Stomach (tissue), 9 donors: ENCODE measurements around the gene CHERP. TPM values are rescaled to one million over a fixed set of nuclear protein-coding genes. Genes with fewer than 3 reads are reported as not detected.

ENCODE experiments used
- DNase-seq, 2 donors: peaks; one replicate each; pipeline versions ENCODE4 v3.0.0 to v3.0.0-alpha.2; 2013 to 2019
- H3K27ac ChIP-seq, 5 donors: fragments of 200-600 bp in 4 of 5; sonication (generic) in 4 of 5; one replicate each; pipeline ENCODE4 v1.5.1; 2013 to 2019; ENCODE audit warnings: mild to moderate bottlenecking in 1 of 5, moderate library complexity in 1 of 5
- H3K27me3 ChIP-seq, 3 donors: fragments of 200-600 bp; sonication (generic); one replicate each; pipeline ENCODE4 v1.5.1; 2017 to 2019; ENCODE audit warnings: mixed run types in 1 of 3
- H3K36me3 ChIP-seq, 4 donors: fragments of 200-600 bp; sonication (generic); 1 replicate in 3 of 4; 2 replicates in 1 of 4; pipeline ENCODE4 v1.5.1; 2016 to 2019
- H3K4me1 ChIP-seq, 4 donors: fragments of 200-600 bp; sonication (generic); one replicate each; pipeline ENCODE4 v1.5.1; 2016 to 2019
- H3K4me3 ChIP-seq, 4 donors: fragments of 200-600 bp; sonication (generic) in 3 of 4; one replicate each; pipeline ENCODE4 v1.5.1; 2016 to 2019; ENCODE audit warnings: mild to moderate bottlenecking in 1 of 4
- H3K9me3 ChIP-seq, 4 donors: fragments of 200-600 bp; sonication (generic); one replicate each; pipeline ENCODE4 v1.5.1; 2016 to 2019
- EP300 ChIP-seq: sonication (generic); formaldehyde crosslinking; IDR thresholded peaks from one replicate; pipeline ENCODE4 v1.6.1; 2017; ENCODE audit warnings: antibody characterized with exemption
- POLR2A ChIP-seq, 4 donors: fragments of 450-650 bp; IDR thresholded peaks; one replicate each; pipeline ENCODE4 v1.6.1; 2016; ENCODE audit warnings: antibody characterized with exemption in 4 of 4, control low read depth in 2 of 4, mild to moderate bottlenecking in 1 of 4, moderate library complexity in 1 of 4
- POLR2AphosphoS5 ChIP-seq, 3 donors: sonication (generic); formaldehyde crosslinking; IDR thresholded peaks; one replicate each; pipeline ENCODE4 v1.6.1; 2016; ENCODE audit warnings: antibody characterized with exemption in 3 of 3
- WGBS, 5 donors: extraction: QIAGEN DNeasy Blood & Tissue Kit in 3 of 5; methylation state at CpG; one replicate each; pipeline versions ENCODE4 v1.1.5 to v1.1.7; 2013 to 2018; 5-methylcytosine and 5-hydroxymethylcytosine counted together
- intact Hi-C: fragments of 100-400 bp; cut with DNase I; formaldehyde crosslinking; loops from one replicate; pipeline ENCODE4 v1.15.1; 2023; ENCODE audit warnings: low total_unique reads
- polyA plus RNA-seq, 3 donors: library from polyadenylated mRNA; stranded (reverse); fragments of 200-250 nt; gene quantifications; one replicate each; pipeline ENCODE4 v1.2.3, GENCODE V29; 2013
- total RNA-seq, 5 donors: library from RNA; depleted of rRNA; stranded (reverse); fragments of >200 nt; gene quantifications; one replicate each; pipeline versions ENCODE4 v1.1.0 to v1.2.3, GENCODE V29; 2014 to 2016
- TF ChIP-seq, protein P1 (sequence below), 7 experiments: fragments of 450-650 bp in 4 of 7; fragments of 200-600 bp in 3 of 7; sonication (generic) in 3 of 7; IDR thresholded peaks; one replicate each; pipeline ENCODE4 v1.5.1; 2016 to 2019; ENCODE audit warnings: antibody characterized with exemption in 7 of 7, control low read depth in 2 of 7, mild to moderate bottlenecking in 1 of 7
- donor health status: healthy with polysubstance abuse.
- donor health status: Bipolar disorder and iron deficiency.
- donor health status: healthy.

Gene CHERP
- total and polyA plus RNA-seq, 8 donors = 3.5 to 64.7 (median 11.5) TPM

DNA sequence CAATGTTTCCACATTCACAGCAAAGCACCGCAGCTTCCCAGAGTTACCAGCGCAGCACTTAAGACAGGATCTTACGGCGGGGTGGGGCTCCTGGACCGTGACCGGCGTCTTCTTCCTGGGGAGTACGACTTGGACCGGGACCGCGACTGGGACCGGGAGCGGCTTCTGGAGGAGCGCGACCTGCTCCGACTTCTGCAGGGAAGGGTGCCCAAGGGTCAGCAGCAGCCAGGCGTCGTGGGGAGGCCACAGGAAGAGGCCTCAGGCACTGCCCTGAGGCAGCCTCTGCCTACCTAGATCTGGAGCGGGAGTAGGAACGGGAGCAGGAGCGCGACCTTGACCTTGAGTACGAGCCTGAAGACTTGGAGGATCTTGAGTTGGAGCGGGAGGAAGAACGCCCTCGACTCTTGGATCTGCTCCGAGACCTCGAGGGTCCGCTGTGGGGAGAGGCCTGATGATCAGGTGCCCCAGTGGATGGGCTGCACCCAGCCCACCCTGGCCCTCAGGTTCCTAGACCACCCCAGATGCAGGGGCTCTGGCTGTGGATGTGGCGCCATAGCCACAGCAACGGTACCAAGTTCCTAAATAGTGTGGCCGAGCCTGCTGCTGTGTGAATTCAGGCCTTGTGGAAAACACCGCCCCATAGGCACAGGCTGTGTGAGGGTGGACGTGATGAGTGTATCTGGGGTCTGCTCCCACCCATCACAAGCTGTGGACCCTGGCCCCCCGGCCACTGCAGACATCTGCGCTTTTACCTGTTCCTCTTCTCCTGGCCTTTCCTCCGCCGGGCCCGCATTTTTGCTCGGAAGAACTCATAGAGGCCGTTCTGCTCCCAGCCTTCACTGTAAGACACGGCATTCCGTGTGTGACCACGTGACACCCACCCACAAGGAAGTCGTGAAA lies 21.9 kb downstream of the CHERP start:
- 91 to 95% (median 92%) methylated on average over 45 of the region's 45 CpGs for WGBS, 5 donors
- intact Hi-C loops = no loop called here

DNA sequence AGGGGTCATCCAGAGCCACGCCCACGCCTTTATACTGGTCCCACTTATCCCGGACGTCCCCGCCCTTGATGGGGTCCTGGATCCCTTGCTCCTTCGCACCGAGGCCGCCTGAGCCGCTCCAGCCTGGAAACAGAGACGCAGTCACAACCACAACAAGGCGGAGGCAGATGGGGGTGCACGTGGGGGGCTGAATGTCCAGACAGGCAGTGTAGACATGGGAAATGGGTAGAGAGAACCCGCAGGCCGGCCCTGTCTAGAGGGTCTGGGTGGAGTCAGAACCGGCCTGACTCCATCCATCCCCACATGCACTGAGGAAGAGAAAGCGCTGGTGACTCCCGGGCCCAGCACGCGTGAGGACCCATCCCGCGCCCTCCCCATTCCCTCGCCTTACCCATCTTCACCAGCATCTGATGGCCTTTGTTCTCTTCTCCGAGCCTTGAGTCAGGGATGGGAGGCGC lies 23.0 kb downstream of the CHERP start:
- no peak overlapping the region for H3K27ac ChIP-seq
- intact Hi-C loops = no loop called here
- H3K9me3 ChIP-seq = no peaks in the 10 kb centered on the region
- peaks cover 79 to 100% (median 98%) of the 10 kb centered on the region in 4 donors for H3K36me3 ChIP-seq
- 92 to 94% (median 92%) methylated on average over 16 to 24 of the region's 24 CpGs for WGBS, 5 donors
- no peak for TF ChIP-seq POLR2A (IDR thresholded peaks at IDR 0.05)
- TF ChIP-seq, protein P1, sequence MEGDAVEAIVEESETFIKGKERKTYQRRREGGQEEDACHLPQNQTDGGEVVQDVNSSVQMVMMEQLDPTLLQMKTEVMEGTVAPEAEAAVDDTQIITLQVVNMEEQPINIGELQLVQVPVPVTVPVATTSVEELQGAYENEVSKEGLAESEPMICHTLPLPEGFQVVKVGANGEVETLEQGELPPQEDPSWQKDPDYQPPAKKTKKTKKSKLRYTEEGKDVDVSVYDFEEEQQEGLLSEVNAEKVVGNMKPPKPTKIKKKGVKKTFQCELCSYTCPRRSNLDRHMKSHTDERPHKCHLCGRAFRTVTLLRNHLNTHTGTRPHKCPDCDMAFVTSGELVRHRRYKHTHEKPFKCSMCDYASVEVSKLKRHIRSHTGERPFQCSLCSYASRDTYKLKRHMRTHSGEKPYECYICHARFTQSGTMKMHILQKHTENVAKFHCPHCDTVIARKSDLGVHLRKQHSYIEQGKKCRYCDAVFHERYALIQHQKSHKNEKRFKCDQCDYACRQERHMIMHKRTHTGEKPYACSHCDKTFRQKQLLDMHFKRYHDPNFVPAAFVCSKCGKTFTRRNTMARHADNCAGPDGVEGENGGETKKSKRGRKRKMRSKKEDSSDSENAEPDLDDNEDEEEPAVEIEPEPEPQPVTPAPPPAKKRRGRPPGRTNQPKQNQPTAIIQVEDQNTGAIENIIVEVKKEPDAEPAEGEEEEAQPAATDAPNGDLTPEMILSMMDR (IDR thresholded peaks at IDR 0.05) = no peak
- TF ChIP-seq EP300 = no peak
- no peak for TF ChIP-seq POLR2AphosphoS5 (IDR thresholded peaks at IDR 0.05)
- H3K27me3 ChIP-seq = no peaks in the 10 kb centered on the region
- H3K4me1 ChIP-seq = no peaks in the 10 kb centered on the region
- no peak for DNase-seq
- H3K4me3 ChIP-seq = no peak overlapping the region

More for the DNA sequence above, 21.9 kb downstream of the CHERP start:
- Histone ChIP-seq H3K27ac (no peak overlapping the region), H3K9me3 (no peaks in the 10 kb centered on the region), H3K36me3 (peaks cover 81 to 100% (median 98%) of the 10 kb centered on the region in 4 donors), H3K4me3 (no peak overlapping the region), H3K4me1 (no peaks in the 10 kb centered on the region), H3K27me3 (no peaks in the 10 kb centered on the region)
- TF ChIP-seq POLR2A (IDR thresholded peaks at IDR 0.05) (no peak), EP300 (no peak), POLR2AphosphoS5 (IDR thresholded peaks at IDR 0.05) (no peak)
- TF ChIP-seq, protein P1 (IDR thresholded peaks at IDR 0.05) = no peak
- DNase-seq = no peak

DNA sequence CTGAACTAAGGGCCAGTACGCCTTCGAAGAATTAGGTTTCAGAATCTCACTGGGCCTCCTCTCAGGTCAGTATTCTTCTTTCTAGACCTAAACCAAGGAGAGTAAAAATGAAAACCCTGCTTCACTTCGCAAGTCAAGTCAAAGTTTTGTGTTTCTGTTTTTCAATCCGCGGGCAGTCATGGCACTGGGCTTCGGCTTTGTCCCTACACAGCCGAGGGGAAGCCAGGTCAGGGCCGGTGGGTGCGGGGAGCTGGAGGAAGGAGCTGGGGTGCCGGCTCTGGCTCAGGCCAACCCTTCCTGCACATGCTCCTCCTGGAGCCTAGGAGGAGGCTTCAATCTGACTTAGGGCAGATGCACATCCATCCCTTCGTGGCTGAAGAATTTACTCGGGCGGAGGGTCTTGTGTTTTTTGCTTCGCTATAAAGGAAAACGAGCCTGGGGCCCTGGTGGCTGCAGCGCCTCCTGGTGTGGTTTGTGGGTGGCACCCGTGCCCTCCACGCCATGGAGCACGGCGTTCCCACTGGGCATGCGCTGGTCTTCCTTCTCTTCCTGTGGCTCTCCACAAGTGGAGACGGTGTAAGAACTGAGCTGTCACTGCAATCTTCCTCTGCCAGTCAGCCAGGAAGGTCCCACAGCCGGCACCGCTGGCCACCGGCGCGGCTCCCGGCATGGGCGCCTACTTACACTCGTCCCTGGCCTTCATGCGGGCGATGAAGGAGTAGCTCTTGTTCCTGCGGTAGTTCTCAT lies 23.6 kb downstream of the CHERP start:
- intact Hi-C loops = no loop called here
- TF ChIP-seq, protein P1 (IDR thresholded peaks at IDR 0.05) = no peak
- TF ChIP-seq POLR2AphosphoS5 (IDR thresholded peaks at IDR 0.05) (no peak), POLR2A (IDR thresholded peaks at IDR 0.05) (no peak), EP300 (no peak)
- Histone ChIP-seq H3K4me3 (no peak overlapping the region), H3K4me1 (no peaks in the 10 kb centered on the region), H3K36me3 (peaks cover 75 to 100% (median 98%) of the 10 kb centered on the region in 4 donors), H3K27ac (no peak overlapping the region), H3K9me3 (no peaks in the 10 kb centered on the region), H3K27me3 (no peaks in the 10 kb centered on the region)
- DNase-seq = no peak
- 84 to 90% (median 85%) methylated on average over 32 to 33 of the region's 33 CpGs for WGBS, 5 donors

DNA sequence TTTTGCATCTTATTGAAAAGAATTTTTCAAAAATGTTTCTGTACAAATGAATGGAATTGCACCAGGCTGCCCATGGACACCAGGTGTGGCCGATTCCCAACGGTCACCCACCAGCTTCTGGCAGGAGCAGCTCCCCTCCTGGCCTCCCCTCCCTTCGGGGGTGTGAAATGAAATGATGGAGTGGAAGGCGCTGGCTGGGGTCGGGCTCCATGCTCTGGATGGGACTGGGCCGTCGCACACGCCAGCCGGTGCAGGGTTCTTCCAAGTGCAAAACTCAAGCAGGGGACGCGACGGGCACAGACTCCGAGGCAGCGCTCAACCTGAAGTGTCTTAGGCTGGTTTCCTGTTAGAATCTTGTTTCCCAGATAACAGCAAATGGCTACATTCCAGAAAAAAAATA lies 24.2 kb downstream of the CHERP start:
- no peaks in the 10 kb centered on the region for H3K9me3 ChIP-seq
- H3K36me3 ChIP-seq = peaks cover 74 to 100% (median 98%) of the 10 kb centered on the region in 4 donors
- TF ChIP-seq, protein P1 (IDR thresholded peaks at IDR 0.05) = no peak
- TF ChIP-seq POLR2A (IDR thresholded peaks at IDR 0.05) = no peak
- H3K4me1 ChIP-seq = no peaks in the 10 kb centered on the region
- no peak overlapping the region for H3K4me3 ChIP-seq
- H3K27ac ChIP-seq = no peak overlapping the region
- intact Hi-C loops = no loop called here
- DNase-seq = no peak
- no peaks in the 10 kb centered on the region for H3K27me3 ChIP-seq
- 77 to 84% (median 83%) methylated on average over 14 of the region's 14 CpGs for WGBS, 5 donors
